ENCODE data around the gene RMDN2.

- TF ChIP-seq CTCF (IDR thresholded peaks at IDR 0.05 in 8 of 11, conservative IDR thresholded peaks at IDR 0.05 in 3 of 11) (no peak), POLR2AphosphoS5 (IDR thresholded peaks at IDR 0.05) (no peak)
Measured at GRCh38 chr2:37984589-37984988, 59.5 kb downstream of the RMDN2 start.
